ENCODE measurements around the gene PLD1.

PLD1 gene

GRCh38 chr3:171782617-171783016 is 27.7 kb downstream of the PLD1 start:
- no peaks in the 10 kb centered on the region for H3K9me2 ChIP-seq (replicated peaks; ENCODE audit: low read depth, low read length)
- no peaks in the 10 kb centered on the region for H3K27me3 ChIP-seq (ENCODE audit: insufficient read depth, low read length, poor library complexity, severe bottlenecking)
- no peaks in the 10 kb centered on the region for H3K36me3 ChIP-seq (ENCODE audit: insufficient read depth, low read length)
- TF ChIP-seq CTCF (conservative IDR thresholded peaks at IDR 0.05; ENCODE audit: low read length) = no peak
- no peak for TF ChIP-seq EZH2phosphoT487 (IDR thresholded peaks at IDR 0.05; ENCODE audit: borderline replicate concordance)
- no peak overlapping the region for H3K4me2 ChIP-seq (ENCODE audit: low read depth, low read length, poor library complexity, severe bottlenecking)
- no peak overlapping the region for H2AFZ ChIP-seq (ENCODE audit: low read length)
- H3K79me2 ChIP-seq (ENCODE audit: insufficient read depth, low read length) = no peaks in the 10 kb centered on the region
- H3K4me3 ChIP-seq (ENCODE audit: low read length, poor library complexity, severe bottlenecking) = no peak overlapping the region
- no peak overlapping the region for H3K9ac ChIP-seq (ENCODE audit: low read depth, low read length, poor library complexity, severe bottlenecking)
- no peaks in the 10 kb centered on the region for H3K9me3 ChIP-seq (ENCODE audit: insufficient read depth, low read depth, low read length)
- no peaks in the 10 kb centered on the region for H3F3A ChIP-seq (ENCODE audit: low read depth)
- no peaks in the 10 kb centered on the region for H3K4me1 ChIP-seq (ENCODE audit: insufficient read depth, low read length, poor library complexity, severe bottlenecking)
- H4K20me1 ChIP-seq (ENCODE audit: insufficient read depth, low read length, poor library complexity, severe bottlenecking) = no peaks in the 10 kb centered on the region

GRCh38 chr3:171781711-171782127 is 28.6 kb downstream of the PLD1 start:
- Histone ChIP-seq H3K9me2 (replicated peaks; ENCODE audit: low read depth, low read length) (no peaks in the 10 kb centered on the region), H3F3A (ENCODE audit: low read depth) (no peaks in the 10 kb centered on the region), H3K4me3 (ENCODE audit: low read length, poor library complexity, severe bottlenecking) (no peak overlapping the region), H3K9me3 (ENCODE audit: insufficient read depth, low read depth, low read length) (no peaks in the 10 kb centered on the region), H3K27me3 (ENCODE audit: insufficient read depth, low read length, poor library complexity, severe bottlenecking) (no peaks in the 10 kb centered on the region), H2AFZ (ENCODE audit: low read length) (no peak overlapping the region), H3K36me3 (ENCODE audit: insufficient read depth, low read length) (no peaks in the 10 kb centered on the region), H4K20me1 (ENCODE audit: insufficient read depth, low read length, poor library complexity, severe bottlenecking) (no peaks in the 10 kb centered on the region), H3K9ac (ENCODE audit: low read depth, low read length, poor library complexity, severe bottlenecking) (no peak overlapping the region), H3K4me2 (ENCODE audit: low read depth, low read length, poor library complexity, severe bottlenecking) (no peak overlapping the region), H3K79me2 (ENCODE audit: insufficient read depth, low read length) (no peaks in the 10 kb centered on the region), H3K4me1 (ENCODE audit: insufficient read depth, low read length, poor library complexity, severe bottlenecking) (no peaks in the 10 kb centered on the region)
- TF ChIP-seq CTCF (conservative IDR thresholded peaks at IDR 0.05; ENCODE audit: low read length) (no peak), EZH2phosphoT487 (IDR thresholded peaks at IDR 0.05; ENCODE audit: borderline replicate concordance) (no peak)

GRCh38 chr3:171778493-171778892 is 31.8 kb downstream of the PLD1 start:
- Histone ChIP-seq H3K27me3 (ENCODE audit: insufficient read depth, low read length, poor library complexity, severe bottlenecking) (no peaks in the 10 kb centered on the region), H3K9me3 (ENCODE audit: insufficient read depth, low read depth, low read length) (no peaks in the 10 kb centered on the region), H3K9me2 (replicated peaks; ENCODE audit: low read depth, low read length) (no peaks in the 10 kb centered on the region), H3K4me2 (ENCODE audit: low read depth, low read length, poor library complexity, severe bottlenecking) (no peak overlapping the region), H3K4me1 (ENCODE audit: insufficient read depth, low read length, poor library complexity, severe bottlenecking) (no peaks in the 10 kb centered on the region), H3K4me3 (ENCODE audit: low read length, poor library complexity, severe bottlenecking) (no peak overlapping the region), H2AFZ (ENCODE audit: low read length) (no peak overlapping the region), H3K9ac (ENCODE audit: low read depth, low read length, poor library complexity, severe bottlenecking) (no peak overlapping the region), H3F3A (ENCODE audit: low read depth) (no peaks in the 10 kb centered on the region), H3K36me3 (ENCODE audit: insufficient read depth, low read length) (no peaks in the 10 kb centered on the region), H3K79me2 (ENCODE audit: insufficient read depth, low read length) (no peaks in the 10 kb centered on the region), H4K20me1 (ENCODE audit: insufficient read depth, low read length, poor library complexity, severe bottlenecking) (no peaks in the 10 kb centered on the region)
- TF ChIP-seq EZH2phosphoT487 (IDR thresholded peaks at IDR 0.05; ENCODE audit: borderline replicate concordance) = no peak
- no peak for TF ChIP-seq CTCF (conservative IDR thresholded peaks at IDR 0.05; ENCODE audit: low read length)
